SJSA1 (cell line): Measurements from ENCODE around the gene NEAT1. TPM values are rescaled to one million over a fixed set of nuclear protein-coding genes. Genes with fewer than 3 reads are reported as not detected.
"Not testable (repeated sequence)": the region's sequence is repeated elsewhere in the genome, so short reads cannot be mapped to it uniquely, and the experiment has no call there.

Experiments used
- DNase-seq, 2 experiments: peaks; one replicate each; pipeline ENCODE4 v3.0.0-alpha.2; 2015 to 2020; ENCODE audit warnings: low spot score in 2 of 2, low read depth in 1 of 2
- H3K27ac ChIP-seq: fragments of 250-450 bp; sonication (Bioruptor Pico); 2 replicates; pipeline ENCODE4 v1.5.1; 2020; ENCODE audit warnings: mild to moderate bottlenecking, moderate library complexity
- H3K27me3 ChIP-seq: fragments of 250-450 bp; sonication (Bioruptor Pico); replicated peaks from 2 replicates; pipeline ENCODE4 v1.5.1; 2020; ENCODE audit warnings: mild to moderate bottlenecking, moderate library complexity
- H3K36me3 ChIP-seq: fragments of 250-450 bp; sonication (Bioruptor Pico); 2 replicates; pipeline ENCODE4 v1.5.1; 2020; ENCODE audit warnings: mild to moderate bottlenecking
- H3K4me1 ChIP-seq: fragments of 250-450 bp; sonication (Bioruptor Pico); replicated peaks from 2 replicates; pipeline ENCODE4 v1.6.1; 2021; ENCODE audit warnings: mild to moderate bottlenecking
- H3K4me3 ChIP-seq: fragments of 250-450 bp; sonication (Bioruptor Pico); 2 replicates; pipeline ENCODE4 v1.5.1; 2020; ENCODE audit warnings: mild to moderate bottlenecking
- H3K9me3 ChIP-seq: fragments of 250-450 bp; sonication (Bioruptor Pico); replicated peaks from 2 replicates; pipeline ENCODE4 v1.5.1; 2020; ENCODE audit warnings: mild to moderate bottlenecking
- total RNA-seq: library from RNA; depleted of rRNA; stranded (reverse); fragments of >200 nt; shearing (Covaris generic); gene quantifications from 2 replicates; pipeline ENCODE4 v1.2.3, GENCODE V29; 2014

The NEAT1 gene
- total RNA-seq, 1 experiment from 2014 or later, result 12.1 TPM

DNA sequence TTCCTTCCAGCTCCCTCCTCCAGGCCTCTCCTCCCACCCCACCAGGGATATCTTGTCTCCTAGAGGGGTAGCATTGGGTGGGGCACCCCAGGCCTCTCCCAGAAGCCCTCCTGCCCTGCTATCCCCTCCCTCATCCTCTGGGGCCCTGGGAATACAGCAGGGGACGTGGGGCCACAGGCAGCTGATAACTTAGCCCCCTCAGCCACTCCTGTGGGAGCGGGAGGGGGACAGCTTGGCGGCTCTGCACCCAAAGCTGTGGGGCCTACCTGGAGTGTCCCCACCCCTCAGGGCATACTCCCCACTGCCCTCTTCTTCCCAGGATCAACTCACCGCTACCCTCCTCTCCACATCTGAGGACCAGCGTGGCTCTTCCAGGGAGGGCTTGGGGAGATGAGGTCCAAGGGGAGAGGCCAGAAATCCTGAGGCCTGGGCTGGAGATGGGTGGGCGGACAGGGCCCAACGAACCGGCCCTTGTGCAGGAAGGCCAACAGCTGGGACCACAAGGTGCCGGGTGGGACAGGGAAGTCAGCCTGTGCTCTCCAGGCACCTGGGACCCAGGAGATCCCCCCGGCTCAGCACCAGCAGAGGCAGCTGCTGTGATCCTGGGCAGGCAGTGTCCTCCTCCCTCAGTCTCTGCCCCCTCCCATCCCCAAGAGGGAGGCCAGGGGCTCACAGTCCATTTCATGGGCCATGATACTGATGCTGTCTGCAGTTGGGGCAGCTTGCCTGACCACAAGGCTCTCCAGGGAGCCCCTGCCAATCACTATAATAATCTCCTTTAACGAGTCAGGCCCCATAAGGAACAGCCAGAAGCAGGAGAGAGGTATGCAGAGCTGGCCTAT, 23.2 kb downstream of the NEAT1 start:
- DNase-seq, result no peak
- H3K4me1 ChIP-seq, result peaks cover 16% of the 10 kb centered on the region
- H3K27me3 ChIP-seq, result no peaks in the 10 kb centered on the region
- H3K36me3 ChIP-seq, result peaks cover 61% of the 10 kb centered on the region
- H3K27ac ChIP-seq, result no peak overlapping the region
- no peaks in the 10 kb centered on the region for H3K9me3 ChIP-seq
- H3K4me3 ChIP-seq, result no peak overlapping the region

DNA sequence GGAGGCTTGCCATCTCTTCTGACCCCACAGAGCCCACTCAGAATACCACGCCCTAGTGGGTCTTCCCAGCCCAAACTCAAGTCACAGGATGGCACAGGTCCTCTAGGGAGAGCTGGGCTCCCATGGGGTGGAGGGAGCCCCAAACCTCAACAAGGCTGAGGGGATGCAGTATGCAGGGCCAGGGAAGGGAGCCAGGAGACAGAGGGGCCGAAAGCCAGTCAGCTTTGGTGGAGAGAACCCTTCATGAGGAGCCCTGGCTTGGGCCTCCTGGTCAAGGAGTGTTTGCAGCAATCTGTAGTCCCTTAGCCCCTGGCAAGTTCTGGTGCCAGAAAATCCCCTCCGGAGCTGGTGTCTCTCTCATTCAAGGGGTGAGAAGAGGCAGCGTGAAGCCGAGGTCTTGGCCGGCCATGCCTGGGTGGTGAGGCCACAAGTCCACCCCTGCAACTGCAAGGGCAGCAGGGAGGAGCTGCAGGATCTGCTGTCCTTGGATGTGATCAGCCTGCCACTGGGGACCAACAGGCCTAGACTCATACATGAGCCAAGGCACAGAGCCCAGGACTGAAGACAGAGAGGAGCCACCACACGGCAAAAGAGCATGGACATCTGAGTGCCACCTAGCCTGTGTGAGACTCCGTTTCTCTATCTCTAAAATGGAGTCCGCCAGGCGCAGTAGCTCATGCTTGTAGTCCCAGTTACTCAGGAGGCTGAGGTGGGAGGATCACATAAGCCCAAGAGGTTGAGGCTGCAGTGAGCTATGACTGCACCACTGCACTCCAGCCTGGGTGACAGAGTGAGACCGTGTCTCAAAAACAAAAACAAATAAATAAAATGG, 24.1 kb downstream of the NEAT1 start:
- no peak overlapping the region for H3K27ac ChIP-seq
- peaks cover 16% of the 10 kb centered on the region for H3K4me1 ChIP-seq
- no peak overlapping the region for H3K4me3 ChIP-seq
- H3K27me3 ChIP-seq, result no peaks in the 10 kb centered on the region
- peaks cover 56% of the 10 kb centered on the region for H3K36me3 ChIP-seq
- no peak for DNase-seq
- no peaks in the 10 kb centered on the region for H3K9me3 ChIP-seq

- no peak overlapping the region for H3K27ac ChIP-seq
- no peaks in the 10 kb centered on the region for H3K27me3 ChIP-seq
- no peak for DNase-seq
- H3K4me1 ChIP-seq, result peaks cover 23% of the 10 kb centered on the region
- no peaks in the 10 kb centered on the region for H3K9me3 ChIP-seq
- peaks cover 42% of the 10 kb centered on the region for H3K36me3 ChIP-seq
- no peak overlapping the region for H3K4me3 ChIP-seq
These were observed 25.4 kb downstream of the NEAT1 start for GRCh38 chr11:65448074-65448417.

DNA sequence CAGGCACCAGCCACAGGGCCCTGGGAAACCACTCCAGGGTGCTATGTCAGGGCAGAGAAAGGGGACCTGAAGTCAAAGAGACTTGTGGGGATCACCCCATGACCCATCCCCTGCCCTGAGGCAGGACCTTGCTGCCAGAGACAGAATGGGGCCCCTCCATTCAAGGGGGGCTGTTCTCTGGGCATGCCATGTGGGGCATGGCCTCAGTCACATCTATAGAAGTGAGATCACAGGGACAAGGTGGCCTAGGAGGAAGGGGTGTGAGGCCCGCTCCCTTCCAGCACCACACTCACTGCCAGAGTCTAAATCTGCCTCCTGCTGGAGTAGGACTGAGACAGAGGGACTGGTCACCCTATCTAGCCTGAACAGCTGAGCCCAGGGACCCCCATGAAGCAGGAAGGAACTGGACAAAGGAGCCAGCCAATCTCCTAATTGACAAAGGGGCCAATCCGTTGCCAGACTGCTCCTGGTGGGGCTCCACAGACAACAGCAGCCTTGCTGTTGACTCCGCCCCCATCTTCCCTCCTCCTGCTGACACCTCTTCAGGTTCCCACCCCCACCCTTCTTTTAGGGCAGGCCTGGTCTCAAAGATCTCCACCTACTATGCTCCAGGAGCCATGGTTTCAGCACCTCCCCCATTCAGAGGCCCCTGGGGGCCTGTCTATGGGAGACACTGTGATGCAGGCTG, 26.0 kb downstream of the NEAT1 start:
- no peaks in the 10 kb centered on the region for H3K27me3 ChIP-seq
- H3K4me1 ChIP-seq, result peaks cover 28% of the 10 kb centered on the region
- no peak for DNase-seq
- H3K27ac ChIP-seq, result no peak overlapping the region
- no peaks in the 10 kb centered on the region for H3K9me3 ChIP-seq
- peaks cover 37% of the 10 kb centered on the region for H3K36me3 ChIP-seq
- H3K4me3 ChIP-seq, result no peak overlapping the region

DNA sequence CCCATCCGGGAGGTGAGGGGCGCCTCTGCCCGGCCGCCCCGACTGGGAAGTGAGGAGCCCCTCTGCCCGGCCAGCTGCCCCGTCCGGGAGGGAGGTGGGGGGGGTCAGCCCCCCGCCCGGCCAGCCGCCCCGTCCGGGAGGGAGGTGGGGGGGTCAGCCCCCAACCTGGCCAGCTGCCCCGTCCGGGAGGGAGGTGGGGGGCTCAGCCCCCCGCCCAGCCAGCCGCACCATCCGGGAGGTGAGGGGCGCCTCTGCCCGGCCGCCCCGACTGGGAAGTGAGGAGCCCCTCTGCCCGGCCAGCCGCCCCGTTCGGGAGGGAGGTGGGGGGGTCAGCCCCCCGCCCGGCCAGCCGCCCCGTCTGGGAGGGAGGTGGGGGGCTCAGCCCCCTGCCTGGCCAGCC, 28.7 kb downstream of the NEAT1 start:
- H3K27me3 ChIP-seq, H3K27ac ChIP-seq, H3K36me3 ChIP-seq, H3K4me3 ChIP-seq, DNase-seq, H3K9me3 ChIP-seq: not testable (repeated sequence)
- peaks cover 47% of the 10 kb centered on the region for H3K4me1 ChIP-seq

DNA sequence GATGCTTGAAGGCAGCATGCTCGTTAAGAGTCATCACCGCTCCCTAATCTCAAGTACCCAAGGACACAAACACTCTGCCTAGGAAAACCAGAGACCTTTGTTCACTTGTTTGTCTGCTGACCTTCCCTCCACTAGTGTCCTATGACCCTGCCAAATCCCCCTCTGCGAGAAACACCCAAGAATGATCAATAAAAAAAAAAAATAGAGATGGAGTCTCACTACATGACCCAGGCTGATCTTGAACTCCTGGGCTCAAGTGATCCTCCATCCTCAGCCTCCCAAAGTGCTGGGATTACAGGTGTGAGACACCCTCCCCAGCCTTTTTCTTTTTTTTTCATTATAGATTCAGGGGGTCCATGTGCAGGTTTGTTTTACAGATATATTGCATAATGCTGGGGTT, 29.7 kb downstream of the NEAT1 start:
- H3K9me3 ChIP-seq, H3K27ac ChIP-seq, H3K27me3 ChIP-seq, H3K36me3 ChIP-seq, H3K4me3 ChIP-seq, DNase-seq: not testable (repeated sequence)
- H3K4me1 ChIP-seq, result peaks cover 40% of the 10 kb centered on the region

DNA sequence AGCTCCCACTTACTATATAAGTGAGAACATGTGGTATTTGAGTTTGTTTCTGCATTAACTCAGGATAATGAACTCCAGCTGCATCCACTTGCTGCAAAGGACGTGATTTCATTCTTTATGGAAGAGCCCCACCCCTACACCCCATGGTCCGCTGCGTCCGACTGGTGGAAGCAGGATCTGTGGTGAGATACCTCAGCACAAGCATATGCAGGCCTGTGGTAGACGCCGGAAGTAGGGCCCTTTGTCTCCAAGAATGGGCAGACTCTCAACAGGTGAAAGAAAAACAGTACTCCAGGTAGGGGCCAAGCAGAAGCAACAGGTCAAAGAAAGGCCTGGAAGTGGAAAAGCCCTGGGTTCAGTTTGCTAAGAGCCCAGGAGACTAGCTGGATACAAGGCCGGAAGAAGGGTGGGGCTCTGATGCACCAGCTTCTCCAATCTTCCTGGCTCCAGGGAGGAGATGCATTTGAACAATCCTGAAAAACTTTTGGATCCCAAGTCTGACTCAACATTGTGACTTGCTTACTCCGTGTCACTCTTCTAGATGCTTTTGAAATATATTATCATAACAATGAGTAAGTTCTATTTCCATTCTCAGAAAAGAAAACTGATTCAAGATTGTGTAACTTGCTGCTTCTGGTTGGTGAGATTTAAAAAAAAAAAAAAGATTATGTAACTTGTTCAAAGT, 30.4 kb downstream of the NEAT1 start:
- Histone ChIP-seq H3K4me1 (peaks cover 33% of the 10 kb centered on the region), H3K4me3 (no peak overlapping the region), H3K9me3 (no peaks in the 10 kb centered on the region), H3K36me3 (no peaks in the 10 kb centered on the region), H3K27ac (no peak overlapping the region), H3K27me3 (no peaks in the 10 kb centered on the region)
- peak in 1 of 2 experiments; percentile 57 for DNase-seq

- no peaks in the 10 kb centered on the region for H3K9me3 ChIP-seq
- no peaks in the 10 kb centered on the region for H3K27me3 ChIP-seq
- H3K36me3 ChIP-seq, result no peaks in the 10 kb centered on the region
- H3K4me3 ChIP-seq, result peak overlapping the region; percentile 47
- peak overlapping the region; percentile 64 for H3K27ac ChIP-seq
- peaks cover 32% of the 10 kb centered on the region for H3K4me1 ChIP-seq
- peak in 1 of 2 experiments; percentile 83 for DNase-seq
These were observed 31.7 kb downstream of the NEAT1 start for GRCh38 chr11:65454311-65454695.

GRCh38 chr11:65454696-65455456, 32.3 kb downstream of the NEAT1 start:
- peak; percentile 97 to 99 for DNase-seq

GRCh38 chr11:65456418-65456817, 33.8 kb downstream of the NEAT1 start:
- peaks cover 32% of the 10 kb centered on the region for H3K4me1 ChIP-seq
- no peaks in the 10 kb centered on the region for H3K27me3 ChIP-seq

More at GRCh38 chr11:65454696-65455456, 32.3 kb downstream of the NEAT1 start:
- peaks cover 32% of the 10 kb centered on the region for H3K4me1 ChIP-seq
- no peaks in the 10 kb centered on the region for H3K9me3 ChIP-seq
- H3K4me3 ChIP-seq, result peak overlapping the region; percentile 47
- no peaks in the 10 kb centered on the region for H3K27me3 ChIP-seq
- H3K27ac ChIP-seq, result peak overlapping the region; percentile 64
- no peaks in the 10 kb centered on the region for H3K36me3 ChIP-seq

DNA sequence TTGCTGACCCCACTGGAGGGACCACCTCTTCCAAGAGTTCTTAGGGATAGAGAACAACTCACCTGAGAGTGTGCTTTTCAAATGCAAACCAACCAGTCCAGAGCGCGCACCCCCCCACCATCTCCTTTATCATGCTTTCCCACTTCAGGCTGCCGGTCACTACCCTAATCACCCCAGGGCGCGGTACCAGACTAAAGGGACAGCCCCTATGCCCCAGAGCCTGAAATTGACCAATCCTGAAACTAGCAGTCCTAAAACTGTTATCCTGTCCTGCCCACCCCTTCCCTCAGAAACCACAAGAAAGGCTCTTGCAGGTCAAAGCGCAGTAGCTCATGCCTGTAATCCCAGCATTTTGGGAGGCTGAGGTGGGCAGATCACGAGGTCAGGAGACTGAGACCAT, 37.0 kb downstream of the NEAT1 start:
- Histone ChIP-seq H3K4me1 (peaks cover 10% of the 10 kb centered on the region), H3K36me3 (no peaks in the 10 kb centered on the region), H3K27me3 (no peaks in the 10 kb centered on the region), H3K4me3 (no peak overlapping the region), H3K27ac (no peak overlapping the region), H3K9me3 (no peaks in the 10 kb centered on the region)
- no peak for DNase-seq

More at GRCh38 chr11:65456418-65456817, 33.8 kb downstream of the NEAT1 start:
- no peaks in the 10 kb centered on the region for H3K9me3 ChIP-seq
- DNase-seq, result no peak
- no peak overlapping the region for H3K4me3 ChIP-seq
- H3K36me3 ChIP-seq, result no peaks in the 10 kb centered on the region
- H3K27ac ChIP-seq, result no peak overlapping the region

- H3K27me3 ChIP-seq, H3K4me1 ChIP-seq, H3K9me3 ChIP-seq, H3K4me3 ChIP-seq, DNase-seq, H3K27ac ChIP-seq, H3K36me3 ChIP-seq: not testable (repeated sequence)
These were observed 42.9 kb downstream of the NEAT1 start for GRCh38 chr11:65465471-65465870.

DNA sequence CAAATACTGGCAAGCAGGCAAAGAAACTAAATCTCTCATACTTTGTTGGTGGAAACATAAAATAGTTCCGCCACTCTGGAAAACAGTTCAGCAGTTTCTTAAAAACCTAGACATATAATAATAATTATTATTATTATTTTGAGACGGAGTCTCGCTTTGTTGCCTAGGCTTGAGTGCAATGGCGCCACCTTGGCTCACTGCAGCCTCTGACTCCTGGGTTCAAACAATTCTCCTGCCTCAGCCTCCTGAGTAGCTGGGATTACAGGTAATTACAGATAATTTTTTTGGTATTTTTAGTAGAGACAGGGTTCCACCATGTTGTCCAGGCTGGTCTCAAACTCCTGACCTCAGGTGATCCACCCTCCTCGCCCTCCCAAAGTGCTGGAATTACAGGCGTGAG, 44.7 kb downstream of the NEAT1 start:
- not testable (repeated sequence) for DNase-seq, H3K27ac ChIP-seq, H3K36me3 ChIP-seq, H3K27me3 ChIP-seq, H3K9me3 ChIP-seq, H3K4me3 ChIP-seq
- peaks cover 14% of the 10 kb centered on the region for H3K4me1 ChIP-seq
